ENCODE data around the gene CCR5.

CCR5 gene

GRCh38 chr3:46359733-46360493 lies 10.8 kb upstream of the CCR5 start:
- peak; percentile 78 for DNase-seq (ENCODE audit: low spot score)

DNA sequence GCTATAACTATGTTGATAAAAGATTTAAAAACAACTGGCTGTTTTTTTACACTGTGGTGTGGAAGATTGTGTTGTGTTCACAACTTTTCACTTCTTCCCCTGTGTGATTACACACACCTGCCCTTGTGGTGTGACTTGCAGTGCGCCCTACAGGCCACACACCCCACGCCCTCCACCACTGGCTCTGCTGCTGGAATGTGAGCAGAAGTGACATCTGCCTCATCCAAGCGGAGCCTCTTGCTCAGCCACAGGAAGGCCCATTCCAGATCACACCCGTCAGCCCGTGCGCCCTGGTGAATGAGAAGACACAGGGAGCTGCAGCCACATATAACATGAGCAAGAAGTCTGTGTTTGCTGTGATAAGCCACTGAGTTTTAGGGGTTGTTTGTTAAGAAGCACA lies 9.8 kb upstream of the CCR5 start:
- DNase-seq (ENCODE audit: low spot score), result no peak

GRCh38 chr3:46361408-46362283 lies 9.1 kb upstream of the CCR5 start:
- no peak for DNase-seq (ENCODE audit: low spot score)

DNA sequence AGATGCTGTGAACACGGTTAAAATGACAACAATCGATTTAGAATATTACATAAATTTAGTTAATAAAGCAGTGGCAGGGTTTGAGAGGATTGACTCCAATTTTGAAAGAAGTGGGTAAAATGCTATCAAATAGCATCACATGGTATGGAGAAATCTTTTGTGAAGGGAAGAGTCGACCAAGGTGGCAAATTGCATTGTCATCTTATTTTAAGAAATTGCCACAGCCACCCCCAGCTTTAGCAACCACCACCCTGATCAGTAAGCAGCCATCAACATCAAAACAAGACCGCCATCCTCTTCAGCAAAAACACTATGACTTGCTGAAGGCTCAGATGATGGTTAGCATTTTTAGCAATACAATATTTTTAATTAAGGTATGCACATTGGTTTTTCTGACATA lies 5.7 kb upstream of the CCR5 start:
- DNase-seq (ENCODE audit: low spot score), result no peak

GRCh38 chr3:46365737-46366524 lies 4.8 kb upstream of the CCR5 start:
- no peak for DNase-seq (ENCODE audit: low spot score)

GRCh38 chr3:46367811-46368210 lies 2.9 kb upstream of the CCR5 start:
- DNase-seq (ENCODE audit: low spot score), result no peak

- peak; percentile 83 for DNase-seq (ENCODE audit: low spot score)
Observed at GRCh38 chr3:46368569-46368968, 2.2 kb upstream of the CCR5 start.

- DNase-seq (ENCODE audit: low spot score), result no peak
Observed at GRCh38 chr3:46369151-46369550, 1.6 kb upstream of the CCR5 start.

- DNase-seq (ENCODE audit: low spot score), result no peak
Observed at GRCh38 chr3:46369675-46370132, 1.0 kb upstream of the CCR5 start.

DNA sequence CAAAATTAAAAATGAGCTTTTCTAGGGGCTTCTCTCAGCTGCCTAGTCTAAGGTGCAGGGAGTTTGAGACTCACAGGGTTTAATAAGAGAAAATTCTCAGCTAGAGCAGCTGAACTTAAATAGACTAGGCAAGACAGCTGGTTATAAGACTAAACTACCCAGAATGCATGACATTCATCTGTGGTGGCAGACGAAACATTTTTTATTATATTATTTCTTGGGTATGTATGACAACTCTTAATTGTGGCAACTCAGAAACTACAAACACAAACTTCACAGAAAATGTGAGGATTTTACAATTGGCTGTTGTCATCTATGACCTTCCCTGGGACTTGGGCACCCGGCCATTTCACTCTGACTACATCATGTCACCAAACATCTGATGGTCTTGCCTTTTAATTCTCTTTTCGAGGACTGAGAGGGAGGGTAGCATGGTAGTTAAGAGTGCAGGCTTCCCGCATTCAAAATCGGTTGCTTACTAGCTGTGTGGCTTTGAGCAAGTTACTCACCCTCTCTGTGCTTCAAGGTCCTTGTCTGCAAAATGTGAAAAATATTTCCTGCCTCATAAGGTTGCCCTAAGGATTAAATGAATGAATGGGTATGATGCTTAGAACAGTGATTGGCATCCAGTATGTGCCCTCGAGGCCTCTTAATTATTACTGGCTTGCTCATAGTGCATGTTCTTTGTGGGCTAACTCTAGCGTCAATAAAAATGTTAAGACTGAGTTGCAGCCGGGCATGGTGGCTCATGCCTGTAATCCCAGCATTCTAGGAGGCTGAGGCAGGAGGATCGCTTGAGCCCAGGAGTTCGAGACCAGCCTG lies 984 bp downstream of the CCR5 start:
- no peak for DNase-seq (ENCODE audit: low spot score)

- DNase-seq (ENCODE audit: low spot score), result peak; percentile 58
Observed at GRCh38 chr3:46372492-46373359, 2.0 kb downstream of the CCR5 start.

DNA sequence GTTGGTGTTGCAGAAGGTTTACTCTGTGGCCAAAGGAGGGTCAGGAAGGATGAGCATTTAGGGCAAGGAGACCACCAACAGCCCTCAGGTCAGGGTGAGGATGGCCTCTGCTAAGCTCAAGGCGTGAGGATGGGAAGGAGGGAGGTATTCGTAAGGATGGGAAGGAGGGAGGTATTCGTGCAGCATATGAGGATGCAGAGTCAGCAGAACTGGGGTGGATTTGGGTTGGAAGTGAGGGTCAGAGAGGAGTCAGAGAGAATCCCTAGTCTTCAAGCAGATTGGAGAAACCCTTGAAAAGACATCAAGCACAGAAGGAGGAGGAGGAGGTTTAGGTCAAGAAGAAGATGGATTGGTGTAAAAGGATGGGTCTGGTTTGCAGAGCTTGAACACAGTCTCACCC lies 4.0 kb downstream of the CCR5 start:
- no peak for DNase-seq (ENCODE audit: low spot score)

DNA sequence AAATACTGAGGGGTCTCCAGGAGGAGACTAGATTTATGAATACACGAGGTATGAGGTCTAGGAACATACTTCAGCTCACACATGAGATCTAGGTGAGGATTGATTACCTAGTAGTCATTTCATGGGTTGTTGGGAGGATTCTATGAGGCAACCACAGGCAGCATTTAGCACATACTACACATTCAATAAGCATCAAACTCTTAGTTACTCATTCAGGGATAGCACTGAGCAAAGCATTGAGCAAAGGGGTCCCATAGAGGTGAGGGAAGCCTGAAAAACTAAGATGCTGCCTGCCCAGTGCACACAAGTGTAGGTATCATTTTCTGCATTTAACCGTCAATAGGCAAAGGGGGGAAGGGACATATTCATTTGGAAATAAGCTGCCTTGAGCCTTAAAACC lies 4.5 kb downstream of the CCR5 start:
- no peak for DNase-seq (ENCODE audit: low spot score)

DNA sequence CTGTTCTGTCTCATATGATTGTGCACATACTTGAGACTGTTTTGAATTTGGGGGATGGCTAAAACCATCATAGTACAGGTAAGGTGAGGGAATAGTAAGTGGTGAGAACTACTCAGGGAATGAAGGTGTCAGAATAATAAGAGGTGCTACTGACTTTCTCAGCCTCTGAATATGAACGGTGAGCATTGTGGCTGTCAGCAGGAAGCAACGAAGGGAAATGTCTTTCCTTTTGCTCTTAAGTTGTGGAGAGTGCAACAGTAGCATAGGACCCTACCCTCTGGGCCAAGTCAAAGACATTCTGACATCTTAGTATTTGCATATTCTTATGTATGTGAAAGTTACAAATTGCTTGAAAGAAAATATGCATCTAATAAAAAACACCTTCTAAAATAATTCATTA lies 5.1 kb downstream of the CCR5 start:
- DNase-seq (ENCODE audit: low spot score), result no peak

GRCh38 chr3:46378426-46378942 lies 7.7 kb downstream of the CCR5 start:
- DNase-seq (ENCODE audit: low spot score), result peak; percentile 71

GRCh38 chr3:46380471-46381221 lies 9.9 kb downstream of the CCR5 start:
- DNase-seq (ENCODE audit: low spot score), result peak; percentile 22

DNA sequence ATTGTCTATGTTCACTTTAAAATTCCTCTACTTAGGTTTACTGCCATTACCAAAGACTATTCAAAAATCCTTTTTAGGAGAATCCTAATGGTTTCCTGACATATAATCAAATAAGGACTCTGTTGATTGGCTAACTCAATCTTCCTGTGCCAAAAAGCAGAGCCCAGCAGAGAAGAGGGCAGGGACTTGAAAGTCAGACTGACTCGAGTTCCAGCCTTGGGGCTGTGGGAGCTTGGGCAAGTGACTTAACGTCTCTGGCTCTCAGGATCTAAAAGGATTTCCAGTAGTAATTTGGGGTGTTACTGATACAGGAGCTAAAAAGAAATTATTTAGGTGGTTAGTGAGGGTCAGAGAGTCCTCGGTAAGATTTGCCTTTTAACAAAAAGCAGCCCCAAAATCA lies 10.9 kb downstream of the CCR5 start:
- no peak for DNase-seq (ENCODE audit: low spot score)

GRCh38 chr3:46383211-46383950 lies 12.6 kb downstream of the CCR5 start:
- peak; percentile 61 for DNase-seq (ENCODE audit: low spot score)

GRCh38 chr3:46383951-46384330 lies 13.2 kb downstream of the CCR5 start:
- DNase-seq (ENCODE audit: low spot score), result no peak

Measured in pons (tissue), 1 donor.